Dermis microvascular lymphatic vessel endothelial cell (primary cell): ENCODE data around the gene GBE1. TPM values are rescaled to one million over a fixed set of nuclear protein-coding genes. Genes with fewer than 3 reads are reported as not detected.
A peak's percentile ranks its signal among the peaks of the same experiment; 100 is the strongest.

ENCODE experiments used
- DNase-seq, 2 donors: peaks; one replicate each; pipeline versions ENCODE4 v3.0.0 to v3.0.0-alpha.2; 2010; ENCODE audit warnings: low read depth in 2 of 2
- total RNA-seq: library from RNA; depleted of rRNA; stranded (reverse); fragments of >200 nt; gene quantifications from 2 replicates; pipeline ENCODE4 v1.2.1, GENCODE V29; 2014

GBE1 gene
- total RNA-seq, 1 donor from 2014 or later = 73.9 TPM

DNA sequence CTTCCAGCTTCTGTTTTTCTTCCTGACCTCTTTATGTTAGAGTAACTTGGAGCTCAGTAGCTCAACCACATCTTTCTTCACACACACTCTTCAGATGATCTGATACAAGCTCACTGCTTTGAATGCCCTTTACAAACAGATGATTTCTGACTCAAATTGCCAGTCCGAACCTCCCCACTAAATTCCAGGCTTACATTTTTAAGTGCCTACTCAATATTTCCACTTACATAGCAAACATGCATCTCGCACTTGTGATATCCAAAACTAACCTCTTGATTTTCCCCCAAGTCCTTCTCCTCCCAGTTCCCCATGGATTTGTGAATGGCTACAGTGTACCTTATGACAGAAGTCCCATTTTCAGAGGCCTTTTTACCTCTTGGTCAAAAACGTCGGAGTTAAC, 139.1 kb downstream of the GBE1 start:
- DNase-seq = no peak

- DNase-seq = no peak
These were observed 140.2 kb downstream of the GBE1 start for GRCh38 chr3:81621277-81621676.

DNA sequence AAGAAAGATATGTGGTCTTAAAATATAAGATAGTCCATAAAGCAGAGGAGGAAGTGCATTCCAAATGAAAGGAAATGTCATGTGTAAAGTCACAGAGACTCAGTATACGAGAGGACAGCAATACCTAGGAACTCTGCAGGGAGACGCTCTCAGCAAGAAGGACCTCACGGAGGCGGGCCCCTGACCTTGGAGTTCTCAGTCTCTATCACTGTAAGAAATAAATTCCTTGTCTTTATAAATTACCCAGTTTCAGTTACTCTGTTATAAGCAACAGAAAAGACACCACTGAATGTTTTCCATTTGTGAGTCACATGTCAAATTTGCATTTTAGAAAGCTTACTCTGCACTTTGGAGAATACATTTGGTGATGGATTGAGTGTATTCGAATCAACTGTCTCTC, 140.6 kb downstream of the GBE1 start:
- no peak for DNase-seq

DNA sequence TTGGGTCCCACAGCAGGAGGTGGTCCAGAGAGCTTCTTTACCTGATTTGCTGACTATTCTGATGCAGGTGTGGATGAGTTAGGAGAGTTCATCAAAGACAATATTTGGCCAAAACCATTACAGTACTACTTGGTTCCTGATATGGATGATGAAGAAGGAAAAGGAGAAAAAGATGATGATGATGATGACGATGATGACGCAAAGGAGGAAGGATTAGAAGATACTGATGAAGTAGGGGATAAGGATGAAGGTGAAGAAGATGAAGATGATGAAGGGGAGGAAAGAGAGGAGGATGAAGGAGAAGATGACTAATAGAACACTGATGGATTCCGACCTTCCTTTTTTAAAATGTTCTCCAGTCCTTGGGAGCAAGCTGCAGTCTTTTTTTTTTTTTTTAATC, 148.7 kb downstream of the GBE1 start:
- no peak for DNase-seq

DNA sequence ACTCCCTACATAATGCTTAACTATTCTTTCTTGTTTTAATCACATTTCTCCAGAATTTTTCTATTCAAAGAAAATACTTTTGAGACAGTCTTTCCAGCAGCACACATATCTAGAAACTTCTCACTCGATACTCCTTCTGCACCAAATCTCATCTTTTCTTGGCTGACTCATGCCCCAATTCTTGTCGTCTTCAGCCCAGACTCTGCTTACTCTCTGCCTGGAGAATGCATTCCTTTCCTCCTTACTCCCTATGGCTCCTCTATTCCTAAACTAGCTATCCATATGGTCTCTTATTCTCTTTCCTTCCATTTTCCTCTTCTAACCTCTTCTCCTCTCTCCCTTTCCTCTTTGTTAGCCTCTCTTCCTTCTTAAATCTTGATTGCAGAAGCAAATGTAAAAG, 158.7 kb downstream of the GBE1 start:
- DNase-seq = no peak

GRCh38 chr3:81601707-81602305, 159.6 kb downstream of the GBE1 start:
- no peak for DNase-seq

GRCh38 chr3:81592101-81592500, 169.3 kb downstream of the GBE1 start:
- DNase-seq = peak in 1 of 2 donors; percentile 23

DNA sequence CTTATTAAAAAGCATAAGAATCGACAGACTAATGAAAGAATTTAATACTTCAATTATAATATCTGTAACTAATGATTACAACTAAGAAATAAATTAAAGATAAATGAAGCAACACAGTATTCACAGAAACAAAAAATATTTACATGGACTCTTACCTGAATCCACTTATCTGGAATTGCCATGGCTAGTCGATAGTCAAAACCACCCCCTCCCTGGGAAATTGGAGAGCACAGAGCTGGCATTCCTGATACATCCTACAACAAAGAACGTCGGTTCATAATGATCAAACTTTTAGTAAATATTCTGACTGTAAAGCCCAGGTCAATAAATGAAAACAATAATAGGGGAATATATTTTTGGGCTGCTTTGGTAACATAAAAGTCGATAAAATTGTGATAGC, 175.5 kb downstream of the GBE1 start:
- DNase-seq = no peak

GRCh38 chr3:81585056-81585455, 176.4 kb downstream of the GBE1 start:
- no peak for DNase-seq

- peak; percentile 31 to 53 for DNase-seq
These were observed 179.4 kb downstream of the GBE1 start for GRCh38 chr3:81581966-81582599.

DNA sequence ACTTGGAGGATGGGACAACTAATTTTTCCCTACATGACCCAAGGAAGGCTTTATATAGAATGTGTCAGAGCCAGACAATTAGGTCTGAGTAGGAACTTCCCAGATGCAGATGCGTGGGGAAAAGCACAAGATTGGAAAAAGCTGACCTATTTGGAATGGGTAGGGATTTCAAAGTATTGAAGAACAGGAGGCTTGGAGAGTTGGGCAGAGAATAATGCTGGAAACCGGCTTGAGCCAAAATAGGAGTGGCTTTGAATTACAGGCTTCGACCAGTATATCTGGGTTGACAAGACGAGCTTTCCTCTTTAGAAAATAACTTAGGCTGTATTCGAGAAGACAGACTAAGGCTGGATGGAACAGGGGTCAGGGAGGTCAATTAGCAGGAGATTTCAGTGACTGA, 181.1 kb downstream of the GBE1 start:
- no peak for DNase-seq

- no peak for DNase-seq
These were observed 181.7 kb downstream of the GBE1 start for GRCh38 chr3:81579744-81580143.

DNA sequence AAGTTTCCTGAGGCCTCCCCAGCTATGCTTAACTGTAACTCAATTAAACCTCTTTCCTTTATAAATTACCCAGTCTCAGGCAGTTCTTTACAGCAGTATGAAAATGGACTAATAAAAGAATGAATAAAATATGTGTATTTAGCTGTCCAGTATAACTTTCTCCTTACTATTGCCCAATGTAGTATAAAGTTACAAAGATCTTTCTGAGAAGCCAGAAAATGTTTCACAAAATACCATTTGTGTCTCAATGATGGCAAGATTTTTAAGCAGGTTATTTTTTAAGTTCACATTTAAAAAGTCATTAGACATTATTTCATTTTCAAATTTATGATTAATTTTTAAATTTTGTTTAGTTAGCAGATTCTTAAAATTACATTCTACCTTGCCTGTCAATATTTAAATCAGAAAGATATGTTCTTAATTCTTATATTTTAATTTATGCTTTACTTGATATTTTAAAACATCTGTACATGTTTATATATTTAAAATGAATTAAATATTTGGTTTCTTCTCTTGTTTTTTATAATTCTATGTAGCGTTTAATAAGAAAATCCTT, 189.2 kb downstream of the GBE1 start:
- no peak for DNase-seq

DNA sequence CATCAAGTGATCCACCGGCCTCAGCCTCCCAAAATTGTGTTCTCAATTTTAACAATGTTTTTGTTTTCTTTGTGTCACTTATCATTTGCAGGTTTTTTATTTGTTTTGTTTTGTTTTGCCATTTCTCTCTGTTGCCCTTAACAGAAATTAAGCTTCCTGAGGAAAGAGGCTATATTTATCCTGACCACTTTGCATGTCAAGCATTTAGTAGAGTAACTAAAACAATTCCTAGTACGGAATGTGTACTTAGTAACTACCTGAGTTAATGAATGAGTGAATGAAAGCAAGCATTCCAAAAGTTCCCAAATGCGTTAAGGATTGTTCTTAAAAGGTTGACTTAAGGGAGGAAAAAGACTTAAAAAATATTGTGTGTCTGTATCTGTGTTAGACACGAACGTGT, 193.1 kb downstream of the GBE1 start:
- no peak for DNase-seq

DNA sequence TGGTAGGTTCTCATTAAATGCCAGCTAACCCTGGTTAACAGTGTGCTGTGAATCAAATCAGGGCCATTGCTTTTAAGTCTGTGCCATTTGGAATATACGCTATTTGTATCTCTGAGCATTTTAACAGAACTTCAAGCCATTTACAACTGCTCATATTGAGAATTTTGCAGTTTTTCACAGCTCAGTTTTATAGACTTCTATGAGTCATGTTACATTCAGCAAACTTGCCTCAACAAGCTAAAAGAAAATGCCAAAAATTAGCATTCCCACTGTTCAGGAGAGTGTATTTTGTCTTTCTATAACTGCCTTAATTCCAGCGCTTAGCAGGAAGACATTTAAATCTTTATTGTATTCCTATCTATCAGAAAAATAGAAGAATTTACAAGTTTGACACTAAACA, 196.4 kb downstream of the GBE1 start:
- no peak for DNase-seq

DNA sequence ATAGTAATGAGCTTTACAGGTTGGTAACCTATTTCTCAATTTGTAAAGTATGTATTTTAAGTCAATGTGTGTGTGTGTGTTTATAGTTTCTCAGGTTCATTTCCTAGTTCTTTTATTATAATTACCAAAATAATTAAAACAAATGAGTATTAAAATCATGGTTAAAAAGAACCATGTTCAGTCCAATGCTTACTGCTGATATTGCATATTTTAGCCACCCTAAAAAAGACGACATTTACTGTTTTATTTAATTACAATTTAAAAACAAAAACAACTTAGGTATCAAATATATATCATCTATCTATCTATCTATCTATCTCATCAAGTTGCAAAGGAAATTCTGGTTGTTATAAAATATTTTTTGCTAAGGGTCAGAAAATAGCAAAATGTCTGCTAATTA, 203.3 kb downstream of the GBE1 start:
- no peak for DNase-seq

- DNase-seq = peak in 1 of 2 donors; percentile 29
These were observed 206.6 kb downstream of the GBE1 start for GRCh38 chr3:81554801-81555200.

- no peak for DNase-seq
These were observed 207.1 kb downstream of the GBE1 start for GRCh38 chr3:81554388-81554787.

DNA sequence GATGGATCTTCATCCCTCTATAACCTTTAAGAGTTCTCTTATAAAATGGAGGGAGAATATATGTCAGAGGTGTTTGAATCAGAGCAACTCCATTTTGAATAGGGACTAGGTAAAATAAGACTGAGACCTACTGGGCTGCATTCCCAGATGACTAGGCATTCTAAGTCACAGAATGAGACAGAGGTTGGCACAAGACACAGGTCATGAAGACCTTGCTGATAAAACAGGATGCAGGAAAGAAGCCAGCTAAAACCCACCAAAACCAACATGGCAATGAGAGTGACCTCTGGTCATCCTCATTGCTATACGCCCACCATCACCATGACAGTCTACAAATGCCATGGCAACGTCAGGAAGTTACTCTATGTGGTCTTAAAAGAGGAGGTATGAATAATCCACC, 211.0 kb downstream of the GBE1 start:
- no peak for DNase-seq

GRCh38 chr3:81549831-81550230, 211.6 kb downstream of the GBE1 start:
- no peak for DNase-seq

GRCh38 chr3:81549388-81549787, 212.1 kb downstream of the GBE1 start:
- DNase-seq = no peak

DNA sequence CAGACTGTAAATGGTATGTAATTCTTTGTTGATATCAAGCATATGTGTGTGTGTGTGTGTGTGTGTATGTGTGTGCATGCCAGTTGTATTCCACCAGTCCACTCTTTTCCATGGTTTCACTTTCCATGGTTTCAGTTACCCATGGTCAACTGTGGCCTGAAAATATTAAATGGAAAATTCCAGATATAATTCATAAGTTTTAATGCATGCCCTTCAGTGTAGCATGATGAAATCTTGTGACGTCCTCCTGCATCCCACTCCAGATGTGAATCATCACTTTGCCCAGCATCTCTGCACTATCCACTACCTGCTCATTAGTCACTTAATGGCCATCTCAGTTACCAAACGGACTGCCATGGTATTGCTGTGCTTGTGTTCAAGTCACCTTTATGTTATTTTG, 215.9 kb downstream of the GBE1 start:
- no peak for DNase-seq

DNA sequence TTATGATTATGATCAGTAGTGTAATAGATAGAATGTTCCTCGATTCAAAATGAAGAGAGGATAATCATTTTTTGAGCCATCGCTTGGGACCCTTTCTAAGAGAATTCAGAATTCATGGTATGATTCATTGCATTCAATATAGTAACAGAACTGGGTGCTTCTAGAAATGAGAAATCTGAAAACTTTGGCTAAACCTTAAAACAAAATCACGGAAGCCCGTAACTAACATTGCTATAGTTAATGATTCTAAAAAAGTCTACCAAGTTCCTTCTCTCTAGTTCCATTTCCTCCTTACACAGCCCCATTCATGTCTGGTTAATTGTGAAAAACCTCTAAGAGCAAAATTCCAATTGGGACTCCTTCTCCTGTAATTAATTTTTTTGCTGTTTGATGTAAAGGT, 217.1 kb downstream of the GBE1 start:
- DNase-seq = no peak
